PFSK-1 (cell line): ENCODE results near the gene C5.

Experiments
- FOXP2 ChIP-seq: optimal IDR thresholded peaks from 2 replicates; pipeline ENCODE3; 2011; ENCODE audit warnings: borderline replicate concordance, control low read depth, inconsistent platforms; ENCODE audit not compliant: insufficient read depth; ENCODE audit errors: extremely low read length, extremely low read depth
- POLR2AphosphoS5 ChIP-seq: IDR thresholded peaks from 2 replicates; pipeline ENCODE4 v1.6.1; 2012; ENCODE audit warnings: low read depth, mild to moderate bottlenecking, control low read depth, low read length, moderate library complexity
- SIN3A ChIP-seq: IDR thresholded peaks from 2 replicates; pipeline ENCODE4 v1.6.1; 2012; ENCODE audit warnings: mild to moderate bottlenecking, low read length, moderate library complexity, borderline replicate concordance; ENCODE audit not compliant: insufficient read depth
- TAF1 ChIP-seq: IDR thresholded peaks from 2 replicates; pipeline ENCODE4 v1.6.1; 2012; ENCODE audit warnings: low read length, control low read depth, borderline replicate concordance; ENCODE audit not compliant: insufficient read depth
- TF ChIP-seq, protein P1 (sequence below), 2 experiments: IDR thresholded peaks; 2 replicates each; pipeline versions ENCODE4 v1.6.1 to v1.8.0; 2011 to 2012; ENCODE audit warnings: low read depth in 2 of 2, low read length in 2 of 2, control low read depth in 1 of 2, inconsistent platforms in 1 of 2, mild to moderate bottlenecking in 1 of 2, moderate library complexity in 1 of 2; ENCODE audit not compliant: insufficient read depth in 1 of 2

DNA sequence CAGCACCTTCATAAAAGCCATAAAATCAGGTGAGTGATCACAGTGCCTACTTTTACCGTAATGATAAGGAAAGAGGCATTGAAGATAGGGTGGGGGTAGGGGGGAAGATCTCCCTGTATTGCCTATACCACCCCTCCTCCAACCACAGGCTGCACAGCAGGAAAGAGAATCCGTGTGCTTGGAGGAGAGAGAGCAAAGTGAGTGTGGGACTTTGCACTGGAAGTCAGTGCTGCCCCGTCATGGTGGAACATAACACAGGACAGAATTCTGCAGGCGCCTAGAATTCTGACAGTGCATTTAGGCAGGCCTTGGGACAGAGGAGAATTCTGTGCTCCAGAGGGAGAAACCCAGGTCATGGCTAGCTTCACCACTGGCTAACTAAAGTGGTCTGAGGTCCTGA, 3.5 kb upstream of the C5 start:
- TF ChIP-seq TAF1 (no peak), FOXP2 (no peak), POLR2AphosphoS5 (no peak), SIN3A (no peak)
- TF ChIP-seq, protein P1, sequence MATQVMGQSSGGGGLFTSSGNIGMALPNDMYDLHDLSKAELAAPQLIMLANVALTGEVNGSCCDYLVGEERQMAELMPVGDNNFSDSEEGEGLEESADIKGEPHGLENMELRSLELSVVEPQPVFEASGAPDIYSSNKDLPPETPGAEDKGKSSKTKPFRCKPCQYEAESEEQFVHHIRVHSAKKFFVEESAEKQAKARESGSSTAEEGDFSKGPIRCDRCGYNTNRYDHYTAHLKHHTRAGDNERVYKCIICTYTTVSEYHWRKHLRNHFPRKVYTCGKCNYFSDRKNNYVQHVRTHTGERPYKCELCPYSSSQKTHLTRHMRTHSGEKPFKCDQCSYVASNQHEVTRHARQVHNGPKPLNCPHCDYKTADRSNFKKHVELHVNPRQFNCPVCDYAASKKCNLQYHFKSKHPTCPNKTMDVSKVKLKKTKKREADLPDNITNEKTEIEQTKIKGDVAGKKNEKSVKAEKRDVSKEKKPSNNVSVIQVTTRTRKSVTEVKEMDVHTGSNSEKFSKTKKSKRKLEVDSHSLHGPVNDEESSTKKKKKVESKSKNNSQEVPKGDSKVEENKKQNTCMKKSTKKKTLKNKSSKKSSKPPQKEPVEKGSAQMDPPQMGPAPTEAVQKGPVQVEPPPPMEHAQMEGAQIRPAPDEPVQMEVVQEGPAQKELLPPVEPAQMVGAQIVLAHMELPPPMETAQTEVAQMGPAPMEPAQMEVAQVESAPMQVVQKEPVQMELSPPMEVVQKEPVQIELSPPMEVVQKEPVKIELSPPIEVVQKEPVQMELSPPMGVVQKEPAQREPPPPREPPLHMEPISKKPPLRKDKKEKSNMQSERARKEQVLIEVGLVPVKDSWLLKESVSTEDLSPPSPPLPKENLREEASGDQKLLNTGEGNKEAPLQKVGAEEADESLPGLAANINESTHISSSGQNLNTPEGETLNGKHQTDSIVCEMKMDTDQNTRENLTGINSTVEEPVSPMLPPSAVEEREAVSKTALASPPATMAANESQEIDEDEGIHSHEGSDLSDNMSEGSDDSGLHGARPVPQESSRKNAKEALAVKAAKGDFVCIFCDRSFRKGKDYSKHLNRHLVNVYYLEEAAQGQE (IDR thresholded peaks at IDR 0.05; ENCODE audit: insufficient read depth in 1 of 2, low read depth in 2 of 2, low read length in 2 of 2) = no peak
